H9 (cell line): ENCODE data around the gene LIN28B. TPM values are rescaled to one million over a fixed set of nuclear protein-coding genes. Genes with fewer than 3 reads are reported as not detected.

Experiments used
- DNase-seq: peaks from one replicate; pipeline ENCODE4 v3.0.0-alpha.2; 2017
- H2AFZ ChIP-seq: one replicate; pipeline ENCODE4 v1.6.1; 2013; ENCODE audit warnings: mild to moderate bottlenecking, low read length, control low read depth, moderate library complexity
- H2AK5ac ChIP-seq: 2 replicates; pipeline ENCODE4 v1.6.1; 2013; ENCODE audit warnings: low read length, control low read depth, mixed read lengths; ENCODE audit not compliant: insufficient read length
- H2BK120ac ChIP-seq: one replicate; pipeline ENCODE4 v1.6.1; 2013; ENCODE audit warnings: low read depth, mild to moderate bottlenecking, low read length, control low read depth, inconsistent platforms; ENCODE audit not compliant: poor library complexity, severe bottlenecking
- H2BK12ac ChIP-seq: 2 replicates; pipeline ENCODE4 v1.6.1; 2013; ENCODE audit warnings: low read length, control low read depth, mixed read lengths, low read depth; ENCODE audit not compliant: insufficient read length
- H2BK15ac ChIP-seq: 2 replicates; pipeline ENCODE4 v1.6.1; 2013; ENCODE audit warnings: low read depth, low read length, control low read depth
- H2BK20ac ChIP-seq: one replicate; pipeline ENCODE4 v1.6.1; 2013; ENCODE audit warnings: low read depth, mild to moderate bottlenecking, low read length, control low read depth, inconsistent platforms; ENCODE audit not compliant: poor library complexity, severe bottlenecking
- H2BK5ac ChIP-seq: 2 replicates; pipeline ENCODE4 v1.6.1; 2013; ENCODE audit warnings: low read length, control low read depth, mixed read lengths; ENCODE audit not compliant: insufficient read length
- H3K14ac ChIP-seq: 2 replicates; pipeline ENCODE4 v1.6.1; 2013; ENCODE audit warnings: low read length, control low read depth; ENCODE audit not compliant: insufficient read depth
- H3K18ac ChIP-seq: 2 replicates; pipeline ENCODE4 v1.6.1; 2013; ENCODE audit warnings: low read depth, mild to moderate bottlenecking, mixed read lengths, low read length, control low read depth; ENCODE audit not compliant: insufficient read length
- H3K23ac ChIP-seq: 2 replicates; pipeline ENCODE4 v1.6.1; 2013; ENCODE audit warnings: low read length, control low read depth, mixed read lengths, low read depth; ENCODE audit not compliant: insufficient read length
- H3K23me2 ChIP-seq: 2 replicates; pipeline ENCODE4 v1.6.1; 2013; ENCODE audit warnings: low read depth, mild to moderate bottlenecking, mixed read lengths, low read length, control low read depth; ENCODE audit not compliant: insufficient read length, poor library complexity, severe bottlenecking
- H3K27ac ChIP-seq: 2 replicates; pipeline ENCODE4 v1.5.1; 2013; ENCODE audit warnings: low read length, control low read depth, mixed read lengths, low read depth; ENCODE audit not compliant: insufficient read length
- H3K27me3 ChIP-seq: 2 replicates; pipeline ENCODE4 v1.6.1; 2013; ENCODE audit warnings: low read length, control low read depth, inconsistent platforms; ENCODE audit not compliant: insufficient read depth
- H3K4ac ChIP-seq: 2 replicates; pipeline ENCODE4 v1.6.1; 2013; ENCODE audit warnings: low read depth, mild to moderate bottlenecking, control low read depth, inconsistent platforms, low read length, moderate library complexity
- H3K4me1 ChIP-seq: 2 replicates; pipeline ENCODE4 v1.6.1; 2013; ENCODE audit warnings: low read length, control low read depth, inconsistent platforms; ENCODE audit not compliant: insufficient read depth
- H3K4me2 ChIP-seq: 2 replicates; pipeline ENCODE4 v1.6.1; 2013; ENCODE audit warnings: low read length, control low read depth, mixed read lengths; ENCODE audit not compliant: insufficient read length, insufficient read depth
- H3K56ac ChIP-seq: 2 replicates; pipeline ENCODE4 v1.6.1; 2013; ENCODE audit warnings: low read depth, mild to moderate bottlenecking, mixed read lengths, low read length, control low read depth; ENCODE audit not compliant: insufficient read length
- H3K79me1 ChIP-seq: 2 replicates; pipeline ENCODE4 v1.6.1; 2013; ENCODE audit warnings: low read depth, mild to moderate bottlenecking, moderate library complexity, low read length, control low read depth, inconsistent platforms; ENCODE audit not compliant: insufficient read depth, poor library complexity, severe bottlenecking
- H3K79me2 ChIP-seq: 2 replicates; pipeline ENCODE4 v1.6.1; 2013; ENCODE audit warnings: low read length, control low read depth, inconsistent platforms; ENCODE audit not compliant: insufficient read depth
- H3K9ac ChIP-seq: 2 replicates; pipeline ENCODE4 v1.6.1; 2013; ENCODE audit warnings: low read length, control low read depth, mixed read lengths; ENCODE audit not compliant: insufficient read length; ENCODE audit errors: extremely low read depth
- H3K9me3 ChIP-seq: one replicate; pipeline ENCODE4 v1.6.1; 2013; ENCODE audit warnings: low read depth, low read length, inconsistent platforms; ENCODE audit not compliant: control insufficient read depth
- H3T11ph ChIP-seq: one replicate; pipeline ENCODE4 v1.6.1; 2013; ENCODE audit warnings: mild to moderate bottlenecking, low read length, control low read depth, inconsistent platforms
- H4K20me1 ChIP-seq: one replicate; pipeline ENCODE4 v1.6.1; 2013; ENCODE audit not compliant: control insufficient read depth, insufficient read length, insufficient read depth
- H4K5ac ChIP-seq: 2 replicates; pipeline ENCODE4 v1.6.1; 2013; ENCODE audit warnings: low read depth, mild to moderate bottlenecking, mixed read lengths, low read length, control low read depth; ENCODE audit not compliant: insufficient read length
- H4K8ac ChIP-seq: replicated peaks from 2 replicates; pipeline ENCODE4 v1.6.1; 2013; ENCODE audit warnings: low read length, control low read depth, mixed read lengths, low read depth; ENCODE audit not compliant: insufficient read length
- H4K91ac ChIP-seq: 2 replicates; pipeline ENCODE4 v1.6.1; 2013; ENCODE audit warnings: low read depth, mild to moderate bottlenecking, moderate library complexity, mixed read lengths, low read length, control low read depth; ENCODE audit not compliant: insufficient read length
- H3K27ac Mint-ChIP-seq, 3 experiments: 2 replicates in 2 of 3; 3 replicates in 1 of 3; pipeline ENCODE4 v1.8.0; 2020 to 2021; ENCODE audit warnings: mixed read lengths in 3 of 3, mild to moderate bottlenecking in 1 of 3, moderate library complexity in 1 of 3
- H3K27me3 Mint-ChIP-seq: 2 replicates; pipeline ENCODE4 v1.8.0; 2021; ENCODE audit warnings: low read depth, mild to moderate bottlenecking, moderate library complexity, mixed read lengths
- H3K36me3 Mint-ChIP-seq, 3 experiments: 2 replicates in 2 of 3; 3 replicates in 1 of 3; pipeline ENCODE4 v1.8.0; 2020 to 2021; ENCODE audit warnings: low read depth in 3 of 3, mixed read lengths in 3 of 3; ENCODE audit not compliant: insufficient read depth in 1 of 3
- H3K4me1 Mint-ChIP-seq, 2 experiments: 2 replicates each; pipeline ENCODE4 v1.8.0; 2020; ENCODE audit warnings: mixed read lengths in 2 of 2
- H3K4me3 Mint-ChIP-seq, 2 experiments: 2 replicates in 1 of 2; 3 replicates in 1 of 2; pipeline ENCODE4 v1.8.0; 2020 to 2021; ENCODE audit warnings: mild to moderate bottlenecking in 2 of 2, mixed read lengths in 2 of 2, moderate library complexity in 1 of 2
- H3K9me3 Mint-ChIP-seq, 2 experiments: 2 replicates in 1 of 2; 3 replicates in 1 of 2; pipeline ENCODE4 v1.8.0; 2020; ENCODE audit warnings: mild to moderate bottlenecking in 2 of 2, mixed read lengths in 2 of 2, moderate library complexity in 1 of 2
- CTCF ChIP-seq: fragments of 200-600 bp; sonication (generic); conservative IDR thresholded peaks from 3 replicates; pipeline ENCODE4 v1.8.0; 2021; ENCODE audit warnings: antibody characterized with exemption, mild to moderate bottlenecking
- WGBS: extraction: QIAGEN DNeasy Blood & Tissue Kit; methylation state at CpG from one replicate; pipeline ENCODE4 v1.1.7; 2013; ENCODE audit warnings: missing lambda C conversion rate, low lambda C conversion rate, mixed read lengths; ENCODE audit not compliant: insufficient read length; ENCODE audit errors: extremely low coverage; 5-methylcytosine and 5-hydroxymethylcytosine counted together
- total RNA-seq: library from RNA; stranded (reverse); gene quantifications from 2 replicates; pipeline ENCODE4 v1.2.1, GENCODE V29; 2021

LIN28B gene
- total RNA-seq, 1 experiment from 2014 or later, result 110 TPM

DNA sequence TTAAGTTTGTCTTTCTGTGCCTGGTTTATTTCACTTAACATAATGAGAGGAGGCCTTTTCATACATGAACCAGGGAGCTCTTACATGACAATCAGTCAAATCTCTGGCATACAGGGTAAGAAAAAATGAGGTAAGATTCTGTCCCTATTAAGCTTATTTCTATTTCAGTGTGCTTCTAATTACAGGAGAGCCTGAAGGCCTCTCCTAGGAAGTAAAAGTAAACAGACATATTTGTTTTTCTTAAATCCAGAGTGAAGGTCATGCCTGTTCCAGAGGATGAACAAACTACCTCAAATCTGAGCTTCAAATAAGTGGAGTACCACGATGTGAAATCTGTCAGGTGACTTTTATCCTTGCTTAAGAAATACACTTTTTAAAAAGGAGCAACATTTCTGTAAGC, 150.3 kb downstream of the LIN28B start:
- Histone ChIP-seq H3K23ac (no peak overlapping the region), H2AK5ac (no peak overlapping the region), H3K4me1 (no peaks in the 10 kb centered on the region), H3K23me2 (no peaks in the 10 kb centered on the region), H3K79me1 (no peaks in the 10 kb centered on the region), H3T11ph (no peak overlapping the region), H4K20me1 (no peaks in the 10 kb centered on the region), H3K27ac (no peak overlapping the region), H3K79me2 (no peaks in the 10 kb centered on the region), H2BK20ac (no peak overlapping the region), H3K4me2 (no peak overlapping the region), H2BK120ac (no peak overlapping the region), H4K91ac (no peak overlapping the region), H3K4ac (no peak overlapping the region), H4K5ac (no peak overlapping the region), H3K9me3 (no peaks in the 10 kb centered on the region), H3K9ac (no peak overlapping the region), H2AFZ (no peak overlapping the region), H3K27me3 (no peaks in the 10 kb centered on the region), H2BK5ac (no peak overlapping the region), H2BK15ac (no peak overlapping the region), H2BK12ac (no peak overlapping the region), H3K18ac (no peak overlapping the region), H4K8ac (no peak overlapping the region), H3K14ac (no peak overlapping the region), H3K56ac (no peak overlapping the region)
- no peaks in the 10 kb centered on the region for H3K9me3 Mint-ChIP-seq
- H3K27me3 Mint-ChIP-seq, result no peaks in the 10 kb centered on the region
- WGBS, result no CpG with 5 or more reads among the region's 1 CpG
- no peak overlapping the region for H3K27ac Mint-ChIP-seq
- no peak overlapping the region for H3K4me3 Mint-ChIP-seq
- H3K36me3 Mint-ChIP-seq, result no peaks in the 10 kb centered on the region; a peak in 1 of 7 replicates
- no peak for TF ChIP-seq CTCF
- no peak for DNase-seq
- H3K4me1 Mint-ChIP-seq, result peaks cover 0 to 2% of the 10 kb centered on the region in 2 experiments; a peak in 1 of 4 replicates
